HG02840 (cell line): ENCODE results near the gene SUCLG1.

Experiments used
- ATAC-seq: cut with Tn5 transposase; IDR thresholded peaks from one replicate; pipeline ENCODE4 v1.9.1; 2021; ENCODE audit warnings: mild to moderate bottlenecking, moderate library complexity, moderate number of reproducible peaks; ENCODE audit not compliant: unreplicated experiment, low FRiP score

Gene SUCLG1

GRCh38 chr2:84467389-84467788, 8.3 kb upstream of the SUCLG1 start:
- no peak for ATAC-seq

GRCh38 chr2:84461310-84461709, 2.2 kb upstream of the SUCLG1 start:
- no peak for ATAC-seq

GRCh38 chr2:84460670-84461069, 1.6 kb upstream of the SUCLG1 start:
- no peak for ATAC-seq

GRCh38 chr2:84459944-84460429, 907 bp upstream of the SUCLG1 start:
- ATAC-seq = no peak

GRCh38 chr2:84458551-84459017, 496 bp downstream of the SUCLG1 start:
- ATAC-seq = peak; percentile 27

GRCh38 chr2:84457686-84458085, 1.4 kb downstream of the SUCLG1 start:
- ATAC-seq = no peak

- ATAC-seq = no peak
Measured at GRCh38 chr2:84456156-84456555, 2.9 kb downstream of the SUCLG1 start.

- no peak for ATAC-seq
Measured at GRCh38 chr2:84454581-84454980, 4.5 kb downstream of the SUCLG1 start.

GRCh38 chr2:84452624-84453023, 6.5 kb downstream of the SUCLG1 start:
- no peak for ATAC-seq

GRCh38 chr2:84451579-84451978, 7.5 kb downstream of the SUCLG1 start:
- ATAC-seq = no peak

- ATAC-seq = no peak
Measured at GRCh38 chr2:84450288-84451227, 8.5 kb downstream of the SUCLG1 start.

- ATAC-seq = no peak
Measured at GRCh38 chr2:84449711-84450110, 9.4 kb downstream of the SUCLG1 start.

GRCh38 chr2:84449055-84449454, 10.0 kb downstream of the SUCLG1 start:
- ATAC-seq = no peak

- ATAC-seq = no peak
Measured at GRCh38 chr2:84443477-84443876, 15.6 kb downstream of the SUCLG1 start.

GRCh38 chr2:84442888-84443287, 16.2 kb downstream of the SUCLG1 start:
- ATAC-seq = no peak

GRCh38 chr2:84441505-84441904, 17.6 kb downstream of the SUCLG1 start:
- ATAC-seq = no peak

- no peak for ATAC-seq
Measured at GRCh38 chr2:84441036-84441435, 18.0 kb downstream of the SUCLG1 start.

GRCh38 chr2:84435345-84436025, 23.6 kb downstream of the SUCLG1 start:
- ATAC-seq = no peak

- no peak for ATAC-seq
Measured at GRCh38 chr2:84429328-84429727, 29.8 kb downstream of the SUCLG1 start.

GRCh38 chr2:84427235-84428138, 31.6 kb downstream of the SUCLG1 start:
- ATAC-seq = peak; percentile 68
